ENCODE results near the gene ATXN7L3.

Gene ATXN7L3

GRCh38 chr17:44198721-44199552, 747 bp downstream of the ATXN7L3 start:
- DNase-seq: no peak

- DNase-seq: no peak
These were observed 1.5 kb downstream of the ATXN7L3 start for GRCh38 chr17:44197980-44198720.

GRCh38 chr17:44197107-44197506, 2.6 kb downstream of the ATXN7L3 start:
- DNase-seq: no peak

GRCh38 chr17:44193326-44194084, 6.2 kb downstream of the ATXN7L3 start:
- DNase-seq: no peak

- no peak for DNase-seq
These were observed 6.9 kb downstream of the ATXN7L3 start for GRCh38 chr17:44192750-44193149.

GRCh38 chr17:44191941-44192496, 7.7 kb downstream of the ATXN7L3 start:
- DNase-seq: no peak

- no peak for DNase-seq
These were observed 8.3 kb downstream of the ATXN7L3 start for GRCh38 chr17:44191369-44191768.

GRCh38 chr17:44190481-44190880, 9.2 kb downstream of the ATXN7L3 start:
- no peak for DNase-seq

GRCh38 chr17:44188576-44189403, 10.9 kb downstream of the ATXN7L3 start:
- DNase-seq: no peak

- no peak for DNase-seq
These were observed 12.4 kb downstream of the ATXN7L3 start for GRCh38 chr17:44187131-44187899.

- DNase-seq: peak; percentile 90
These were observed 13.2 kb downstream of the ATXN7L3 start, which contains the start of gene TMUB2 for GRCh38 chr17:44186307-44187130. Gene TMUB2 (plus strand): TSS chr17:44186972. CDS start chr17:44187709, 737 bp downstream.

GRCh38 chr17:44184212-44184810, 15.4 kb downstream of the ATXN7L3 start:
- DNase-seq: no peak

- no peak for DNase-seq
These were observed 16.7 kb downstream of the ATXN7L3 start for GRCh38 chr17:44183024-44183423.

GRCh38 chr17:44178133-44178532, 21.6 kb downstream of the ATXN7L3 start:
- no peak for DNase-seq

- no peak for DNase-seq
These were observed 22.0 kb downstream of the ATXN7L3 start for GRCh38 chr17:44177640-44178039.

GRCh38 chr17:44176671-44177501, 22.8 kb downstream of the ATXN7L3 start:
- no peak for DNase-seq

- no peak for DNase-seq
These were observed 23.4 kb downstream of the ATXN7L3 start for GRCh38 chr17:44176257-44176656.

- no peak for DNase-seq
These were observed 25.3 kb downstream of the ATXN7L3 start for GRCh38 chr17:44174427-44174826.

- DNase-seq: no peak
These were observed 27.7 kb downstream of the ATXN7L3 start for GRCh38 chr17:44171931-44172455.
